Spleen (tissue), 13 donors: ENCODE results near the gene BABAM2. TPM values are rescaled to one million over a fixed set of nuclear protein-coding genes. Genes with fewer than 3 reads are reported as not detected.

ENCODE experiments used
- DNase-seq: peaks from one replicate; pipeline ENCODE4 v3.0.0-alpha.2; 2020
- H3K27ac ChIP-seq, 8 donors: fragments of 200-600 bp; sonication (generic) in 7 of 8; 1 replicate in 4 of 8; 2 replicates in 4 of 8; pipeline versions ENCODE4 v1.5.0 to v1.8.0; 2016 to 2021; ENCODE audit warnings: inconsistent platforms in 4 of 8, mild to moderate bottlenecking in 4 of 8, moderate library complexity in 1 of 8
- H3K27me3 ChIP-seq, 7 donors: fragments of 200-600 bp; sonication (generic) in 6 of 7; replicated peaks in 1 of 7; 1 replicate in 4 of 7; 2 replicates in 3 of 7; pipeline versions ENCODE4 v1.5.0 to v1.8.0; 2016 to 2021; ENCODE audit warnings: inconsistent platforms in 3 of 7, mild to moderate bottlenecking in 1 of 7
- H3K36me3 ChIP-seq, 6 donors: fragments of 200-600 bp; sonication (generic) in 5 of 6; 1 replicate in 4 of 6; 2 replicates in 2 of 6; pipeline versions ENCODE4 v1.5.0 to v1.8.0; 2016 to 2021; ENCODE audit warnings: inconsistent platforms in 2 of 6
- H3K4me1 ChIP-seq, 6 donors: fragments of 200-600 bp; sonication (generic) in 5 of 6; 1 replicate in 3 of 6; 2 replicates in 3 of 6; pipeline versions ENCODE4 v1.5.0 to v1.8.0; 2016 to 2021; ENCODE audit warnings: inconsistent platforms in 3 of 6
- H3K4me3 ChIP-seq, 8 donors: fragments of 200-600 bp; sonication (generic) in 7 of 8; 1 replicate in 4 of 8; 2 replicates in 4 of 8; pipeline versions ENCODE4 v1.5.0 to v1.8.0; 2016 to 2021; ENCODE audit warnings: inconsistent platforms in 4 of 8, mild to moderate bottlenecking in 4 of 8, moderate library complexity in 2 of 8
- H3K9me3 ChIP-seq, 8 donors: fragments of 200-600 bp; sonication (generic) in 7 of 8; 1 replicate in 4 of 8; 2 replicates in 4 of 8; pipeline versions ENCODE4 v1.5.0 to v1.8.0; 2016 to 2021; ENCODE audit warnings: inconsistent platforms in 4 of 8
- POLR2A ChIP-seq, 3 donors: fragments of 450-650 bp; IDR thresholded peaks; one replicate each; pipeline ENCODE4 v1.5.1; 2017; ENCODE audit warnings: antibody characterized with exemption in 3 of 3, mild to moderate bottlenecking in 1 of 3
- POLR2AphosphoS5 ChIP-seq, 3 donors: sonication (generic); formaldehyde crosslinking; IDR thresholded peaks; one replicate each; pipeline ENCODE4 v1.5.1; 2017; ENCODE audit warnings: antibody characterized with exemption in 3 of 3
- WGBS, 5 donors: extraction: QIAGEN DNeasy Blood & Tissue Kit in 3 of 5; methylation state at CpG; one replicate each; pipeline versions ENCODE4 v1.1.5 to v1.1.7; 2013 to 2018; 5-methylcytosine and 5-hydroxymethylcytosine counted together
- intact Hi-C: fragments of 100-400 bp; cut with DNase I; formaldehyde crosslinking; loops from one replicate; pipeline ENCODE4 v1.15.0; 2023; ENCODE audit warnings: low total_unique reads
- long read RNA-seq, 2 donors: transcript quantifications; one replicate each; lab custom pipeline, GENCODE V29; 2026
- polyA plus RNA-seq, 3 donors: library from polyadenylated mRNA; stranded (reverse); fragments of 200-250 nt; gene quantifications; one replicate each; pipeline ENCODE4 v1.2.1, GENCODE V29; 2013
- total RNA-seq, 7 donors: library from RNA; depleted of rRNA in 3 of 7; stranded (reverse); fragments of >200 nt in 3 of 7; fragmentation: NEBNext Ultra II Directional in 4 of 7; extraction: Animal tissue kit (Norgen Biotek cat#: 25700) in 4 of 7; gene quantifications; one replicate each; pipeline versions ENCODE4 v1.1.0 to v1.2.1, GENCODE V29; 2016 to 2021
- TF ChIP-seq, protein P1 (sequence below), 11 experiments: fragments of 200-600 bp in 7 of 11; fragments of 450-650 bp in 4 of 11; sonication (generic) in 4 of 11; IDR thresholded peaks in 8 of 11; conservative IDR thresholded peaks in 3 of 11; 1 replicate in 7 of 11; 2 replicates in 4 of 11; pipeline versions ENCODE4 v1.4.0 to v1.8.0; 2016 to 2021; ENCODE audit warnings: antibody characterized with exemption in 11 of 11, inconsistent platforms in 4 of 11, mild to moderate bottlenecking in 1 of 11
- donor health status: healthy with polysubstance abuse.
- donor health status: DM: no; HTN: no; CAD: no; lungs with moderate emphysema.
- donor health status: DM: no; HTN: no; CAD: no.
- donor health status: Bipolar disorder and iron deficiency.
- donor health status: healthy.
- donor health status: DM: no; HTN: no; CAD: no.
- donor health status: DM: yes; HTN: yes; CAD: no.

The BABAM2 gene
- 10 to 100 TPM; 42.1 to 70.1 (median 63.5) TPM for total RNA-seq
- polyA plus RNA-seq, result 10 to 100 TPM; 16.1 to 24.0 (median 19.8) TPM
- long read RNA-seq, donor 1, partial matches to known transcripts, result 0 of 10 reads
- long read RNA-seq, donor 1, other reads (novel, unspliced or antisense), result 0 of 10 reads
- long read RNA-seq, donor 2, transcript BABAM2-204 (12 exons, 1,657 nt), result major isoform, 5 of 7 reads
- long read RNA-seq, donor 2, partial matches to known transcripts, result 0 of 7 reads
- long read RNA-seq, donor 2, other reads (novel, unspliced or antisense), result 0 of 7 reads

DNA sequence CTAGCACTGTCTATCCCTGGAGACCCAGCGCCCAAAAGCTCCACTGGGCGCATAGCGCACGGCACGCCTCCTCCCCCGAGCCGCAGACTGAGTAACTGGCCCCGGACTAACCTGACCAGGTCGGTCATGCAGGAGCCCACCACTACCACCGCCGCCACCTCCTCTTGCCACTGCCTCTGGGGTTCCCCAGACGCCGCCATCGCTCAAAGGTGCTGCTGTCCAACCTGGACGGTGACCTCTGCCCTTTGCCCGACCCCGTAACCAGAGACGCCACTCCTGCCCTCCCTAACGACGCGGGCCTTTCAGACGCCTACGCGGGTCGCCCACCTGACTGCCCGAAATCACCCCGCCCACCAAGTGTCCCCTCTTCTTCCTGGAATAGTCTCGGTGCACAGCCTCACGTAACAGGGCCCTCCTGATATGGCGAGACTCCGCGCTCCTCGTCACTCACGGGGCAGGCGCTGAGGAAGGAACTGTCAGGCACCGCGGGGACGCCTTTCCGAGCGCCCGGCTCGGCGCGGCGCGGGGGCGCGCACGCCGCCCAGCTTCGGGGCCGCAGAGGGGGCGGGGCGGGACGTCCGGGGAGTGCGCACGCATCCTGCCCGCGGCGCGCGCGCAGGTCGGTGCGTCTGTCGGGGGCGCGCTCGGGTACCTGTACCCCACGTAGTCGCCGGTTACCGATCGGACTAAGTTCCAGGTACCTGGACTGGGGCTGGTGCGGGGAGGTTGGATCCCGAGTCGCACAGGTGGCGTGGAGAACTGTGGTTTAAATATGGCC lies at the start of gene BABAM2, which contains the start of gene RBKS:
Gene BABAM2 (plus strand): TSS at position 584 of the 778 bp plus-strand sequence. CDS start 3,828 bp downstream, outside the sequence.
Gene RBKS (minus strand): TSS at position 242 of the 778 bp plus-strand sequence. CDS start 42 bp downstream, at position 200.
- TF ChIP-seq POLR2A (IDR thresholded peaks at IDR 0.05) (peak; percentile 52 to 73 (median 67)), POLR2AphosphoS5 (IDR thresholded peaks at IDR 0.05) (peak; percentile 94 to 96 (median 95))
- TF ChIP-seq, protein P1, sequence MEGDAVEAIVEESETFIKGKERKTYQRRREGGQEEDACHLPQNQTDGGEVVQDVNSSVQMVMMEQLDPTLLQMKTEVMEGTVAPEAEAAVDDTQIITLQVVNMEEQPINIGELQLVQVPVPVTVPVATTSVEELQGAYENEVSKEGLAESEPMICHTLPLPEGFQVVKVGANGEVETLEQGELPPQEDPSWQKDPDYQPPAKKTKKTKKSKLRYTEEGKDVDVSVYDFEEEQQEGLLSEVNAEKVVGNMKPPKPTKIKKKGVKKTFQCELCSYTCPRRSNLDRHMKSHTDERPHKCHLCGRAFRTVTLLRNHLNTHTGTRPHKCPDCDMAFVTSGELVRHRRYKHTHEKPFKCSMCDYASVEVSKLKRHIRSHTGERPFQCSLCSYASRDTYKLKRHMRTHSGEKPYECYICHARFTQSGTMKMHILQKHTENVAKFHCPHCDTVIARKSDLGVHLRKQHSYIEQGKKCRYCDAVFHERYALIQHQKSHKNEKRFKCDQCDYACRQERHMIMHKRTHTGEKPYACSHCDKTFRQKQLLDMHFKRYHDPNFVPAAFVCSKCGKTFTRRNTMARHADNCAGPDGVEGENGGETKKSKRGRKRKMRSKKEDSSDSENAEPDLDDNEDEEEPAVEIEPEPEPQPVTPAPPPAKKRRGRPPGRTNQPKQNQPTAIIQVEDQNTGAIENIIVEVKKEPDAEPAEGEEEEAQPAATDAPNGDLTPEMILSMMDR (IDR thresholded peaks at IDR 0.05 in 8 of 11, conservative IDR thresholded peaks at IDR 0.05 in 3 of 11), result peak in 1 of 11 experiments; percentile 22
- H3K27ac ChIP-seq, result peak within 1 kb of the TSS; percentile 97 to 99 (median 98)
- H3K27me3 ChIP-seq, result no peaks in the 10 kb centered on the region
- WGBS, 5 donors, result 0 to 1% (median 1%) methylated on average over 37 to 79 of the region's 79 CpGs
- H3K36me3 ChIP-seq, result peaks cover 0 to 11% (median 2%) of the 10 kb centered on the region in 6 donors
- H3K4me3 ChIP-seq, result peak within 1 kb of the TSS; percentile 66 to 91 (median 76)
- intact Hi-C loops, result loop anchor here (10.0 kb wide), 1 partner anchor 116 kb away; the partner anchor contains the start of gene MRPL33
- peak; percentile 97 for DNase-seq
- H3K9me3 ChIP-seq, result no peaks in the 10 kb centered on the region
- H3K4me1 ChIP-seq, result peaks cover 6 to 59% (median 48%) of the 10 kb centered on the region in 6 donors

DNA sequence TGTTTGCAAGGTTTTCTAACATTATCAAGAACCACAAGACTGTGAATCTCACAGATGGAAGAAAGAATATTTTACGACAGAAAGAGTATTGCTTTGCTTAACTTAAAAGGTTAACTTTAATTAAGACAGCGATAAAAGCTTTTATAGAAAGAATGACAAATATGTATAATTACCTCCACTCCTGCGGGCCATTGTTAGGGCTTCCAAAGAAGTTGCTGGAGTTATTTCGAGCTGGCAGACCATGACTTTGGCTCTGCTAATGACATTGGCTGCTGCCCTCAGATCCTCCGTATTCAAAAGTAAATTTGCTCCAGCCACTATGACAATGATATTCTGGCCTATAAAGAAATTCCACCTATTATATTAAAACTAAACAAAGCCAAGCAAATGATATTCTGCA lies 47.6 kb upstream of the BABAM2 start:
- H3K4me3 ChIP-seq, result no peak overlapping the region
- DNase-seq, result no peak
- H3K9me3 ChIP-seq, result no peaks in the 10 kb centered on the region
- intact Hi-C loops, result no loop called here
- no peaks in the 10 kb centered on the region for H3K4me1 ChIP-seq
- TF ChIP-seq, protein P1 (IDR thresholded peaks at IDR 0.05 in 8 of 11, conservative IDR thresholded peaks at IDR 0.05 in 3 of 11), result no peak
- TF ChIP-seq POLR2A (IDR thresholded peaks at IDR 0.05), result no peak
- TF ChIP-seq POLR2AphosphoS5 (IDR thresholded peaks at IDR 0.05), result no peak
- H3K27ac ChIP-seq, result no peak overlapping the region
- H3K27me3 ChIP-seq, result no peaks in the 10 kb centered on the region
- H3K36me3 ChIP-seq, result peaks cover 0 to 9% (median 0%) of the 10 kb centered on the region in 6 donors
- WGBS, 5 donors, result 90 to 97% (median 92%) methylated on average over 5 of the region's 5 CpGs

DNA sequence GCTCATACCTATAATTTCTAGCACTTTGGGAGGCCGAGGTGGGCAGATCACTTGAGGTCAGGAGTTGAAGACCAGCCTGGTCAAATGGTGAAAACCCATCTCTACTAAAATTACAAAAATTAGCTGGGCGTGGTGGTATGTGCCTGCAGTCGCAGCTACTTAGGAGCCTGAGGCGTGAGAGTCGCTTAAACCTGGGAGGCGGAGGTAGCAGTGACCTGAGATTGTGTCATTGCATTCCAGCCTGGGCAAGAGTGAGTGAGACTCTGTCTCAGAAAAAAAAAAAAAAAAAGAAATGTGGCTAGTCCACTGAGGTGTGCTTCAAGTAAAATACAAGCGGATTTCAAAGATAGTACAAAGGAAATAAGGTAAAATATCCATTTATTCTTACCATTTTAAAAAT lies 46.5 kb upstream of the BABAM2 start:
- H3K4me3 ChIP-seq, result no peak overlapping the region
- WGBS, 5 donors, result 92 to 97% (median 96%) methylated on average over 7 of the region's 7 CpGs
- H3K36me3 ChIP-seq, result peaks cover 0 to 9% (median 0%) of the 10 kb centered on the region in 6 donors
- no peaks in the 10 kb centered on the region for H3K4me1 ChIP-seq
- DNase-seq, result no peak
- H3K27ac ChIP-seq, result no peak overlapping the region
- no peaks in the 10 kb centered on the region for H3K9me3 ChIP-seq
- intact Hi-C loops, result no loop called here
- TF ChIP-seq, protein P1 (IDR thresholded peaks at IDR 0.05 in 8 of 11, conservative IDR thresholded peaks at IDR 0.05 in 3 of 11), result no peak
- TF ChIP-seq POLR2A (IDR thresholded peaks at IDR 0.05), result no peak
- no peak for TF ChIP-seq POLR2AphosphoS5 (IDR thresholded peaks at IDR 0.05)
- no peaks in the 10 kb centered on the region for H3K27me3 ChIP-seq
